Omental fat pad (tissue), 4 donors: ENCODE measurements around the gene MZT2A. TPM values are rescaled to one million over a fixed set of nuclear protein-coding genes. Genes with fewer than 3 reads are reported as not detected.
A peak's percentile ranks its signal among the peaks of the same experiment; 100 is the strongest.
"Not testable (repeated sequence)": the region's sequence is repeated elsewhere in the genome, so short reads cannot be mapped to it uniquely, and the experiment has no call there.

Source experiments
- ATAC-seq: fragments of 150-250 bp; one replicate; pipeline ENCODE4 v1.9.1; 2016; ENCODE audit warnings: mild to moderate bottlenecking, moderate library complexity; ENCODE audit not compliant: low FRiP score
- DNase-seq: peaks from one replicate; pipeline ENCODE4 v3.0.0-alpha.2; 2019; ENCODE audit warnings: low spot score
- total RNA-seq, 4 donors: library from RNA; depleted of rRNA; stranded (reverse); fragments of >200 nt; gene quantifications; one replicate each; pipeline ENCODE4 v1.1.0, GENCODE V29; 2016
- TF ChIP-seq, protein P1 (sequence below), 3 donors: fragments of 450-650 bp; IDR thresholded peaks; one replicate each; pipeline ENCODE4 v1.5.1; 2016 to 2017; ENCODE audit warnings: antibody characterized with exemption in 3 of 3, mild to moderate bottlenecking in 3 of 3, moderate library complexity in 2 of 3

MZT2A gene, protein sequence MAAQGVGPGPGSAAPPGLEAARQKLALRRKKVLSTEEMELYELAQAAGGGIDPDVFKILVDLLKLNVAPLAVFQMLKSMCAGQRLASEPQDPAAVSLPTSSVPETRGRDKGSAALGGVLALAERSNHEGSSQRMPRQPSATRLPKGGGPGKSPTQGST
- 10 to 100 TPM; 21.8 to 39.7 (median 26.0) TPM for total RNA-seq

DNA sequence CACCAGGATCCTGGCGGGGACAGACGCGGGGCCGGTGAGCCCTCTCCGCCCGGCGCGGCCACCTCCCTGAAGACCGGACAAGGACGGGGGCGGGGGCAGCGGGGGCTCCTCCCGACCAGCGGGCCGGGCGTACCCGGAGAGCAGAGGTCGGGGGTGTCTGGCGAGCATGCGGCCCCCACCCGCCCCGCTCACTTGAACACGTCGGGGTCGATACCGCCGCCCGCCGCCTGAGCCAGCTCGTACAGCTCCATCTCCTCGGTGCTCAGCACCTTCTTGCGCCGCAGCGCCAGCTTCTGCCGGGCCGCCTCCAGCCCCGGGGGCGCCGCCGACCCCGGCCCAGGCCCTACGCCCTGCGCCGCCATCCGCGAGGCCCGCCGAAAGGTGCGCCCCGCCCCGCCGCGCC is at the start of gene MZT2A:
Gene MZT2A (minus strand): TSS at position 383 of the 403 bp plus-strand sequence. CDS start 21 bp downstream, at position 362.
- not testable (repeated sequence) for DNase-seq
- peak; percentile 15 for ATAC-seq

DNA sequence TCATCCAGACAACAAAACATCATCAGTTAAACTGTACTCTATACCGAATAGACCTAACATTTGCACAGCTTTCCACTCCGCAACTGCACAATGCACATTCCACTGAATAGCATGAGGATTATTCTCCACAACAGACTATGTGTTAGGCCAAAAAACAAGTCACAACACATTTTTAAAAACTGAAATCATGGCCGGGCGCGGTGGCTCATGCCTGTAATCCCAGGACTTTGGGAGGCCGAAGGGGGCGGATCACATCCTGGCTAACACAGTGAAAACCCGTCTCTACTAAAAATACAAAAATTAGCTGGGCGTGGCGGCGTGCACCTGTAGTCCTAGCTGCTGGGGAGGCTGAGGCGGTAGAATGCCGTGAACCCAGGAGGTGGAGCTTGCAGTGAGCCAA is 46.7 kb upstream of the MZT2A start:
- ATAC-seq, DNase-seq: not testable (repeated sequence)

DNA sequence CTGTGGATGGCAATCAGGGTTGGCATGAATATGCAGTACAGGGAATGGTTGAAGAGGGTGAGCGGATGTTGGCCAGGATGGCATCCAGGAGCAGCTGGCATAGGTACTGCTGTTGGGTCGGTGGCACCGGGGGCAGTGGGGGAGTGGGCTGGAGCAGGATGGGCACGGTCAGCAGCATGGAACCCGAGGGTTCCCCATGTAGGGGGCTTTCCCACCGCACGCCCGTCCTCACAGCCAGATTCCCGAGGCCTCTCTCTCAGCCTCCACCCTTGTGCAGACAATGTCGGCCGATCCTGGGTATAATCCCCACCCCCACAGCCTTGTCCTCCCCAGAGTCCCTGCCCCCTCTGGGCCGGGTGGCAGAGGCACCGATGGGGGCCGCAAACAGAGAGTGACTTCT is 44.6 kb upstream of the MZT2A start:
- DNase-seq, ATAC-seq: not testable (repeated sequence)

DNA sequence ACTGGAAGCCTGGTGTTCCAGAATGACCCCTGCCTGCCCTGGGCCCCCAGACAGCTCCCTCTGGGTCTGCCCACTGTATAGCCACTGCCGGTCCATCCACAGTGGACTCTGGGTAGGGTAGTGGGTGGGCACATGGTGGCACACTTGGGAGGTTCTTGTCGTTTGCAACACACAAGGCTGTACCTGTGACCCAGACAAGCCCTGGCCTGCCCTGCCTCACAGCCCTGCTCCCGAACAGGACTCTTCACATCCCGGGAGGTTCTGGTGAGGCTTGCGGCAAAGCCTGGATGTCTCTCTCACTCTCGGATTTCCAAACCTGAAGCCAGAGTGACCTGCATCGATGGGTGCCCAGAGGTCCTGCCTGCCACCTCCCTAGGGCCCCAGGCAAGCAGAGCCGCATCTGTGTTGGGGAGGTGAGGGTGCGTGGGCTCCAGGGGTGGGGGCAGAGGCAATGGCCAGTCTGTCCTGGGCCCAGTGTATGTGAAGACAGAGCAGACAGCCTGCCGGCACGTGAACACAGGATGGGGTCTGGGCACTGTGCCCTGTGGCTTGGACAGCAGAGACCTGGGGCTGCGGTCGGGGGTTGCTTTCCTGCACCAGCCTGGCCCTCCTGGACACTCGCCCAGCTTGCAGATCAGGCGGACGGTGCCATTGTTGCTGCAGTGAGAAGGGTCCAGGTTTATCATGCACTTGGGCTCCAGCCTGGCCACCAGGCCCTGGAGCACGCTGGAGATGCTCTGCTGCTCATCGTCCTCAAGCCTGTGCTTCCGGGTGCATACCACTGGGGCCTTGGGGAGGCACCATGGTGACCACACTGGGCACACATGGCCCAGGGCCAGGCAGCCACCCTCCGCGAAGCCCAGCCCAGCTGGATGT is 44.0 kb upstream of the MZT2A start:
- not testable (repeated sequence) for DNase-seq, ATAC-seq

DNA sequence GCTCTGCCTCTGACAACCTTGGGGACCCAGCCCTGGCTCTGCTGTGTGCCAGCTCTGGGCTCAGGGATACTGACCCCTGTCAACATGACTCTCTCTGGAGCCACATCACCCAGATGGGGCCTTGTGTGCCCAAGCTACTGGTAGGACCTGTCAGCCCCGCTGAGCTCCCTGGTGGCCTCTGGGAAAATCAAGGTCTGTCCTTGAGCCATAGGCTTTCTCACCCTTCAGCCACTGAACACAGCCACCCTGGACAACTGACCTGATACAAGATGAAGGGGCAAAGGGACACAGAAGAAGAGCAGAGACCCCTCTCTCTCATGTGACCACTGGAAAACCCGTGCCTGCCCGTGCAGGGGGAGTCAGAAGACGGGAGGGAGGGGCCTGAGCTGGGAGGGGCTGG is 43.3 kb upstream of the MZT2A start:
- TF ChIP-seq, protein P1, sequence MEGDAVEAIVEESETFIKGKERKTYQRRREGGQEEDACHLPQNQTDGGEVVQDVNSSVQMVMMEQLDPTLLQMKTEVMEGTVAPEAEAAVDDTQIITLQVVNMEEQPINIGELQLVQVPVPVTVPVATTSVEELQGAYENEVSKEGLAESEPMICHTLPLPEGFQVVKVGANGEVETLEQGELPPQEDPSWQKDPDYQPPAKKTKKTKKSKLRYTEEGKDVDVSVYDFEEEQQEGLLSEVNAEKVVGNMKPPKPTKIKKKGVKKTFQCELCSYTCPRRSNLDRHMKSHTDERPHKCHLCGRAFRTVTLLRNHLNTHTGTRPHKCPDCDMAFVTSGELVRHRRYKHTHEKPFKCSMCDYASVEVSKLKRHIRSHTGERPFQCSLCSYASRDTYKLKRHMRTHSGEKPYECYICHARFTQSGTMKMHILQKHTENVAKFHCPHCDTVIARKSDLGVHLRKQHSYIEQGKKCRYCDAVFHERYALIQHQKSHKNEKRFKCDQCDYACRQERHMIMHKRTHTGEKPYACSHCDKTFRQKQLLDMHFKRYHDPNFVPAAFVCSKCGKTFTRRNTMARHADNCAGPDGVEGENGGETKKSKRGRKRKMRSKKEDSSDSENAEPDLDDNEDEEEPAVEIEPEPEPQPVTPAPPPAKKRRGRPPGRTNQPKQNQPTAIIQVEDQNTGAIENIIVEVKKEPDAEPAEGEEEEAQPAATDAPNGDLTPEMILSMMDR (IDR thresholded peaks at IDR 0.05) = no peak
- no peak for ATAC-seq
- no peak for DNase-seq

DNA sequence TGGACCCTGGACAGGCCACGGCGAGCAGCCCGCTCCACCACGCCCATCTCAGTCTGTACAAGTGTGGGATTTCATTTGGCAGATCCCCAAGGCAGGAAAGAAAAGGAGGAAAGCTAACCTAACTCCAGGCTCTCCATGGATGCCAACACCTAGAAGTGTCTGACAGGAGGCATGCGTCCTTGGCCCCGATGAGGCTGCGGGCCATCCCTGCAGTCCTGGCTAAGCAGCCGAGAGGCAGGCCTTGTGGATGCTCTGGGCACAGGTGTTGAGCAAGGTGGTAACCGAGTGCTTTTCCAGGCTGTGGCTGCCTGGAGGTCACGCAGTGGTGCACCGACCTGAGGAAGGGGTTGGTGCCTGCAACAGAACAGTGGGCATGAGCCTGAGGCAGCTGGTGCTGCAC is 42.8 kb upstream of the MZT2A start:
- not testable (repeated sequence) for ATAC-seq, DNase-seq

DNA sequence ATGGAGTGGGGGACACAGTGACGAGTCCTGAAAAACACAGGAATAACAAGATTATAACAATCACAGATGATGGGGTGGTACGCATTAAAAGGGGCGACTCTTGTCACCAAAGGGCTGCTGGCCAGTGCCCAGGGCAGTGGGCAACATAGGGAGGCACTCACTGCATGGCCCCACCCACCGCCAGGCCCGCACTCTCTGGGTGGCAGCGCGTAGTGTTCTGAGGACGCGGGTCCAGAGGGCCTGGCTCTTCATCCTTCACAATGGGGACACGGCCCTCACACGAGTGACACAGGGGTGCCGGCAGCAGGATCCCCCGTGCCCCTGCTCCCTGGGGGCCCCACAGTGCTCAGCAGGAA is 42.1 kb upstream of the MZT2A start:
- ATAC-seq, DNase-seq: not testable (repeated sequence)

DNA sequence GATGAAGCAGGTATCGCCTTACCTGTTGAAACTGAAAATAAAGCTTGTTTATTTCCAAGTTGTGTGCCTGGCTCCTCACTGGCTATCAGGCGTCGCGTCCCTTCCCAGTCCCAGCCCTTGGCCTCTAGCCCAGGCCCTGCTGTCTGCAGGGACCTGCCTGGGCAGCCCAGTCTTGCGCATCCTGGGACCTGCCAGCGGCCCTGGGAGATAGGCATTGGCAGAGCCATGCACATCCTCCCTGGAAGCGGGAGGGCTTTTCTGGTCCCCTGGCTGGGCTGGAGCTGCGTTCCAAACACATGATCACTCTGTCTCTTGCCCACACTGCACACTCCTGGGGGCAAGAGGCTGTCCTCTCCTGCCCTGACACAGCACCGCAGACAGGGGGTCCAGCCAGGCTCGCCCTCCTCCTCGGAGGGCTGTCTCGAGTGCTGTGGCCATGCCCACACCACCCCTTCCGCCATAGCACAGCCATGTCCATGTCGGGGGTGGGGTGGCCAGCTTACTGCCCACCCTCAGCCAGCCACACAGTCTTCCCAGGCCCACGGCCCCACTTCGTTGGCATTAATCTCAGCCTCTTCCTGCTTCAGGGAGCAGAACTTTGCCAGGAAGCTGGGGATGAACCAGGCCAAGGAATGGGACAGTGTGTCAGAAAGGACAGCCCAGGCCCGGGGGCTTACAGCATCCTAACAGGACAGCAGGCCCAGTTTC is 41.6 kb upstream of the MZT2A start:
- not testable (repeated sequence) for DNase-seq

DNA sequence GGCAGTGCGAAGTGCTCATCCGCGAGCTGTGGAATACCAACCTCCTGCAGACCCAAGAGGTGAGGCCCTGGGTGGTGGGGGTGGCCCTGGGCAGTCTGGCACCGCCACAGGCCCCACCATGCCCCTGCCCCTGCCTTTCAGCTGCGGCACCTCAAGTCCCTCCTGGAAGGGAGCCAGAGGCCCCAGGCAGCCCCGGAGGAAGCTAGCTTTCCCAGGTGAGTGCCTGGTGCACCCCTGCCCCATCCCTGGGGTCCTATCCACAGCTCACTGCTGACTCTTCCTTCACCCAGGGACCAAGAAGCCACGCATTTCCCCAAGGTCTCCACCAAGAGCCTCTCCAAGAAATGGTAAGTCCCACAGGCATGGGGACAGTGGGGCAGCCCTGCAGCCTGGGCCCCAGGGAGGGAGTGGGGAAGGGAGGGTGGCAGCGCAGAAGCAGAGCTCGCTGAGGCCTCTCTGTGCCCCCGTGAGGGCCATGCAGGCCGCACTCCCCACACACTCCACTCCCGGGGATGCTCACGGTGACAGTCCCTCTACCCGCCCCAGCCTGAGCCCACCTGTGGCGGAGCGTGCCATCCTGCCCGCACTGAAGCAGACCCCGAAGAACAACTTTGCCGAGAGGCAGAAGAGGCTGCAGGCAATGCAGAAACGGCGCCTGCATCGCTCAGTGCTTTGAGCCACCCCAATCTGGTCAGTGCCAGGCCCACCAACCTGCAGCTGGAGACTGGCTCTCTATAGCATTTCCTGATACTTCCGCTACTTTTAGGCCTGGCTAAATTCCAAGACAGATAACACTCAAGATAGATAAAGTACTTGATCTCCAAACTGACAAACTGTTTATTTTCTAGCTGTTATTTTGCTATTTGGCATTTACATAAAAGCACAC is 40.8 kb upstream of the MZT2A start:
- ATAC-seq, DNase-seq: not testable (repeated sequence)

More for the DNA sequence above, 41.6 kb upstream of the MZT2A start:
- ATAC-seq = not testable (repeated sequence)

DNA sequence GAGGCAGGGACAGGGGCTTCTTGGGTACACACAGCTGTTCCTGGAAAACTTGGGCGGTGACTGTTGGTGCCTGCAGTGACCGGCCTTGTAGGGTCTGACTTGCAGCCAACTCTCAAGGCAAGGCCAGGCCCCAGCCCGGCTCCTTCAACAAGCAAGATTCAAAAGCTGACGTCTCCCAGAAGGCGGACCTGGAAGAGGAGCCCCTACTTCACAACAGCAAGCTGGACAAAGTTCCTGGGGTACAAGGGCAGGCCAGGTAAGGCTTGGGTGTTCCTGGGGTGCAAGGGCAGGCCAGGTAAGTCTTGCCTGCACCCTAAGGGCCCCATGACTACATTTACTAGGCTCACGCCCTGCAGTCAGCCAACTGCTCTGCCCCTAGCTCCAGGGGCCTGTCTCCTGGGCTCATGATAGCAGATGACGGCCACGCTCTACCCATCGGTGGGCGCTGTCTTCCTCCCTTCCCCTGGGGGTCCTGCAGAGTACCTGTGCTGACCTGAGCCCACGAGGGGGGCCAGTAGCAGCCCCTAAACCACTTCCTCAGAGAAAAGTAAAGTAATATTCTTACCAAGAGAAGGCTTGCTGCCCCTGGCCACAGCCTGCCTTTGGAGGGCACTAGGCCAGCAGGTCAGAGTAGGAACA is 39.5 kb upstream of the MZT2A start:
- not testable (repeated sequence) for DNase-seq, ATAC-seq

DNA sequence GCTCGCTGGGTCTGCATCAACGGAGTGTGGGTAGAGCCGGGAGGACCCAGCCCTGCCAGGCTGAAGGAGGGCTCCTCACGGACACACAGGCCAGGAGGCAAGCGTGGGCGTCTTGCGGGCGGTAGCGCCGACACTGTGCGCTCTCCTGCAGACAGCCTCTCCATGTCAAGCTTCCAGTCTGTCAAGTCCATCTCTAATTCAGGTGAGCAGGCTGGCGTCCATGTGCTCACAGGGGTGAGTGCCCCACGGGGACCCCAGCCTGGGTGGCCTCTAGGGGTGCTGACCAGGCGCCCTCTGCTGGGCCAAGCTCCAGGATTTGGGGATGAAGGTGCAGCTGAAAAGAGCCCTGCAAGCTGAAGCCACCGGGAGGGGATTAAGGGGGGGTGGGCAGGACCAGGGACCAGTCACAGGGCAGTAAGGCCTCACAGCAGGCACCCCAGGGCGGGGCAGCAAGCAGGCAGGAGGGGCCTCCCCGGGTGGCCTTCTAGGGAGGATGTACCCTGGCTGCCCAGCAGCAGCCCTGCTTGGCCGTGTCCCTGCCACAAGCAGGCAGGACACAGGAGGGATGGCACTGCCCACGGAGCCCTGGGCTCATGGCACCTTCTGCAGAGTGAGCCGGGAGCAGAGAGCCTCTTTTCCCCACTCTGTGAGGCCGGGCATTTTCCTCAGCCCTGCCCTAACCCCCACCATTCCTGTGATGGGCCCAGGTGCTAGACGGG is 38.6 kb upstream of the MZT2A start:
- not testable (repeated sequence) for DNase-seq, ATAC-seq

DNA sequence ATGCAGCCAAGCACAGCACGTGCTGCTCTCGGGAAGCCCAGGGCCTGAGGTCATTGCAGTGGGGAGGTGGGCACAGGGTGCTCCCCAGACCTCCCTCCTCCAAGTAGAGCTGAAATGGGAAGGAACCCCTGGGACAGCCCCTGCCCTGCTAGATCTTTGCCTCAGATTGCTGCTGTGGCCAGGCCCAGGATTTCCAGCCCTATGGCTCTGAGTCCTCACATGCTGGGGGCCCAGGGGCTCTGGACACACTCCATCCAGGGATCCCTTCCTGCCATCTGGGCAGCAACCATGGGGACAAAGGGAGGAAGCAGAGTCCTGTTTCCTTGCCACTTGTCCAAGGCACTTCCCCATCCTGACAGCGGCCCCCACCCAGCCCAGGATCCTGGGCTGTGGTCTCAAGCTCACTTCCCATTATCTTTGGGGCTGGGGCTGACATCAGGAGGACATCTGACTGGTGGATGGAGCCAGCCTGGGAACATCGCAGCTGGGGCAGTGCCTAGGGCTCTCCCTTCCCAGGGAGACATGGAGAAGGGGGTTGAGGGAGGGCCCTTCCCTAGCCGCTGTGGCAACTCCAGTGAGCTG is 37.8 kb upstream of the MZT2A start:
- not testable (repeated sequence) for ATAC-seq, DNase-seq

DNA sequence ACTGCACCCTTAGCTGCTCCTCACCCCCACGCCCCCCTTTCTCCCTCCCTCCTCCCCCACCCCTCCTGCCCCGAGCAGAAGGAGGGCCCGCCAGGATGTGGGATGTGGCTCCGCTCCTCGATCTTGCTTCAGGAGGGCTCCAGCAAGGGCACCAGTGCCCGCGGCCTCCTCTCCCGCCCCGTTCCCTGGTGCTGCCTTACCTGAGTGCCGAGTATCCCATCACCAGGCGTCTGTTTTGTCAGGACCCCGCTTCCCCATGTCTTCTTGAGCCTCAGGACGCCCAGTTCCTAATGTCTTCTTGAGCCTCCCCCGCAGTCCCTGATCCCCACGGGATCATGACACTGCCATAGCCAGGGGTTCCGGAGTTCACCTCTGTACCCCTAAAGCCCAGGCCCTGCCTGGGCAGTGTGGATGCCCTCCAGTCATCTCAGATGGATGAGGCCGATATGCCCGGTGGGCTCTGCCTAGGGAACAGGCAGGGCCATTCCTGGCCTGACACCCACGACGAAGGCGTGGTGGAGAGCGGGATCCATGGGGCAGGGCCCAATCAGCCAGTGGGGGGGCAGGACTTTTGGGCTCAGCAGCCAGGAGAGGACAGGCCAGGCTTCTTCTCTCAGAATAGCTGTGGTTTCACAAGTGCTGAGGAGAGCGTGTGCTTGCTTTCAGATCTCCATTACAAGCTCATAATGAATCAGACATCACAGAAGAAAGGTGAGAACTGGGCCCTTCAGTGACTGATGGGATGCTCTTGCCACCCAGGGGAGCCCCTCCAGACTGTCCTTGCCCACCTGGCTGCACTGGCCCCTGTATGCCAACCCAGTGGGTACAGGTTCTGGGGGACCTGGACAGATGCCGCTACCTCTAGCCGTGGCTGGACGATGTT is 37.0 kb upstream of the MZT2A start:
- ATAC-seq, DNase-seq: not testable (repeated sequence)

DNA sequence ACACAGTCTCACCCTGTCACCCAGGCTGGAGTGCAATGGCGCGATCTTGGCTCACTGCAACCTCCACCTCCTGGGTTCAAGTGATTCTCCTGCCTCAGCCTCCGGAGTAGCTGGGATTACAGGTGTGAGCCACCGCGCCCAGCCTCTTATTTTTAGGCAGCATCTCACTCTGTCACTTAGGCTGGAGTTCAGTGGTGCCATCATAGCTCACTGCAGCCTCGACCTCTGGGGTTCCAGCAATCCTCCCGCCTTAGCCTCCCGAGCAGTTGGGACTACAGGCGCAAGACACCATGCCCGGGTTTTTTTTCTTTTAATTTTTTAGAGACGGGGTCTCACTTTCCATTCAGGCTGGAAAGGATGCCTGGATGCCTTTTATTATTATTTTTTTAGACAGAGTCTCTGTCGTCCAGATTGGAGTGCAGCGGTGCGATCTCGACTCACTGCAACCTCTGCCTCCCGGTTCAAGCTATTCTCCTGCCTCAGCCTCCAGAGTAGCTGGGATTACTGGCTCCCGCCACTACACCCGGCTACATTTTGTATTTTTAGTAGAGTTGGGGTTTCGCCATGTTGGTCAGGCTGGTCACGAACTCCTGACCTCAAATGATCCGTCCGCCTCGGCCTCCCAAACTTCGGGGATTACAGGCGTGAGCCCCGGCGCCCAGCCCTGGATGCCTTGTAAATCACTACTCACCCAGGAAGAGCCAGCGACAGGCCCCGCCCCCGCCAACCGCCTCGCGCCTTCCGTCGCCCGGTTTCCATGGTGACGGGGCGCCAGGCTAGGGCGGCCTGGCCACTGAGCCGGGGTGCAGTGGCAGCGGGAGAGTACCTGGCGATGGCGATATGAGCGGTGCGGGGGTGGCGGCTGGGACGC is 35.2 kb upstream of the MZT2A start, which contains the start of gene CCDC74A:
Gene CCDC74A (plus strand): TSS at position 758 of the 871 bp plus-strand sequence. CDS start 83 bp downstream, at position 841.
- not testable (repeated sequence) for DNase-seq
- ATAC-seq = peak; percentile 42
